ENCODE results near the gene ADAM15.

The ADAM15 gene

GRCh38 chr1:155050560-155051341 lies at the start of gene ADAM15:
Gene ADAM15 (plus strand): TSS chr1:155051316. CDS start chr1:155051387, 71 bp downstream.
- no peak for DNase-seq

DNA sequence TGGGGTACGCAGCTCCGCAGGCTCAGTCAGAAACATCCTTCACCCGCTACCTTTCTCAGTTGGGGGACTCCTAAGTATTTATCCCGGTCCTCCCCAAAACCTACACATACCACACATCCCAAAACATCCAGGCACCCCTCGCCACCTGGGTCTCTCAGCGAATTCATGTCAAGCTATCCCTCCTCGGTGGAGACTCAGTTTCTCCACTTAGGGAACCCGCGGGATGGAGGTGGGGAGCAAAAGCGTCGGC lies 49.8 kb upstream of the ADAM15 start:
- peak; percentile 61 for DNase-seq

- DNase-seq = peak; percentile 100
Observed at GRCh38 chr1:155001675-155002463, 49.2 kb upstream of the ADAM15 start.

- no peak for DNase-seq
Observed at GRCh38 chr1:155002464-155003226, 48.5 kb upstream of the ADAM15 start, which contains the start of gene ZBTB7B. Gene ZBTB7B (plus strand): TSS chr1:155002802. CDS start chr1:155014661, 11,859 bp downstream.

- no peak for DNase-seq
Observed at GRCh38 chr1:155003227-155003765, 47.8 kb upstream of the ADAM15 start.

DNA sequence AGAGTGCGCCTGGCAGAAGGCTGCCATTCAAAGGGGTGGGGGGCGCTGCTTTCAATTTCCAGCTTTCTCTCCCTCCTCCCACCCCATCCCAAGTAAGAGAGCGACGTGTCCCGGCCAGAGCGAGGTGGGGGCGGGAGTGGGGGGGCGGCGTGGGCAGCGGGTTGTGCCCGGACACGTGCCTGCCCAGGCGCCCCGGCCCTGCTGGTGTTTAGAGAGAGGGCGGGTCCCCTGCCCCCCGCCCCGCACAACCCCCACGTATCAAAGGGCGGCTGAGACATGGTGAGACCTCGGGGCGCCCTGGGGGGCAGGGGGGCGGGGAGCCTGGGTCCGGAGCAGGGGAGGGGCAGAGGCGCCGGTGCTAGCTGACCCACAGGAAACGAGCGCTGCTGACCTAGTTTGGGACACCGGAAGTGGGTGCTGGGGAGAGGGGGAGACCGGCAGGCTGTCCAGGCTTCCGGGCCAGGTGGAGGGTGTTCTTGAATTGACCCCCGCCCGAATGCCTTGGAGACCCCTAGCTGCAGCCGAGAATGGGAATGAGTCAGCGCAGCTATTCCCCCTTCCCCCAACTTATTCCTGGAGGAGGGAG lies 47.3 kb upstream of the ADAM15 start:
- DNase-seq = no peak

- no peak for DNase-seq
Observed at GRCh38 chr1:155004352-155005075, 46.6 kb upstream of the ADAM15 start.

DNA sequence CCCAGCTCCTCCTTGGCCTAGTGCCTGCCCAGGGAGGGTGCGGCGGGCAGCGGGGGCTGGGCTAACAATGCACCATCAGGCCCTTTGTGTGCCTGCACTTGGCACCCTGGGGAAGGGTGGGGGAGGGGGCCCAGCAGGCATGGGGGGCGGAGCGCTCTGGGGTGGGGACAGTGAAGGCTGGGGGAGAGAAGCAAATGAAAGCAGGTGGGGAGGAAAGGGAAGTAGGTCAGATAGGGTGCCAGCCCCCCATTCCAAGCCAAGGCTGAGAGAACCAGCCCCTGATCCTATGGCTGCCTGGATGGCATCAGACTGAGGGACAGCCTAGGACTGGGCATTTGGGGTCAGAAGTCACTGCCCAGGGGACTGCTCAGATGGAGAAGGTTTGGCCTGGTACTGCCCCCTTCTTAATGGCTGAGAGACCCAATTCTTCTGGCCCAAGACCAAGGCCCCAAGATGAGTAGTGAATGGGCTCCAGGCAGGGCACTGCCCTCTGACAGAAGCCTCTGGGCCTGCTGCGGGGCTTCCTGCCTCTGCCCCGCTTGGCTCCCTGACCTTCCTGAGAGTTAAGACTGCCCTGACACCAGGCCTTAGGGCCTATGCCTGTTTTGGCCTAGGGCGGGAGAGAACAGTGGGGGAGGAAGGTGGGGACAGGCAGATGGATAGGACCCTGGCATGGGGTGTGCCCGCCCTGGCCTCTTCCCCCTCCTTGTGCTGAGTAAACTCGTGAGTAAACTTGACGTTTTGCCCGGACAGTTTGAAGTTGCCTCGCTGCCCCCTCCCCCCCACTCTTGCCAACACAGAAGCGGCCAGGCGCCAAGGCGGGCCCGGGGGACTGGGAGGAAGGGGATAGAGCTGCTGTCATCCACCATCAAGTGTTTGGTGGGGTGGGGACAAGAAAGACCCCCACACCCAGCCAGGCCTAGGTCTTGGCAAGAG lies 45.8 kb upstream of the ADAM15 start:
- DNase-seq = no peak

GRCh38 chr1:155006601-155007101 lies 44.5 kb upstream of the ADAM15 start:
- no peak for DNase-seq

DNA sequence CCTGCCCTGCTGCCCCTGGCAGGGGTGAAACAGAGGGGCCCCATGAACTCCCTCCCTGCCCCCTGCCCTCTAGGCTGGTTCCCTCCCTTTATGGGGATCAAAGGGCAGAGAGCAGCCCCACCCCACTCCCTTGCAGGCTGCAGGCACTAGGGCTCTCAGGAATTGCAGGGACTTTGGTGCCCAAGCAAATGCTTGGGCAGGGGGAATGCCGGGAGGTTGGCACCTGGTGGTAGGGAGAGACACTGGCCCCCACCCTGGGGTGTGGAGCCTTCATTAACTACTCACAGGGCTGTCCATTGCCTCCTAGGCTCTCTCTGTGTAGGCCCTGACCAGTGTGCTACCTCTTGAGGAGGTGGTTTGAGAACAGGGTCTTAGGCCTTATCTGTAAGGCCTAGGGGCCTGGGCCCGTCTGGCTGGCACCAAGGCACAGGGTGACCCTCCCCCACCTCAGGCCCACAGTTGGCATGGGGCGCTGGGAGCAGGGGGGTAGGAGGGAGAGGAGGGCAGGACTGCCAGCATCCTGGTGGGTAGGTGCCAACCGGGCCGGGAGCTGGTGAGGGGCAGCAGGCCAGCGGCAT lies 43.8 kb upstream of the ADAM15 start:
- no peak for DNase-seq

DNA sequence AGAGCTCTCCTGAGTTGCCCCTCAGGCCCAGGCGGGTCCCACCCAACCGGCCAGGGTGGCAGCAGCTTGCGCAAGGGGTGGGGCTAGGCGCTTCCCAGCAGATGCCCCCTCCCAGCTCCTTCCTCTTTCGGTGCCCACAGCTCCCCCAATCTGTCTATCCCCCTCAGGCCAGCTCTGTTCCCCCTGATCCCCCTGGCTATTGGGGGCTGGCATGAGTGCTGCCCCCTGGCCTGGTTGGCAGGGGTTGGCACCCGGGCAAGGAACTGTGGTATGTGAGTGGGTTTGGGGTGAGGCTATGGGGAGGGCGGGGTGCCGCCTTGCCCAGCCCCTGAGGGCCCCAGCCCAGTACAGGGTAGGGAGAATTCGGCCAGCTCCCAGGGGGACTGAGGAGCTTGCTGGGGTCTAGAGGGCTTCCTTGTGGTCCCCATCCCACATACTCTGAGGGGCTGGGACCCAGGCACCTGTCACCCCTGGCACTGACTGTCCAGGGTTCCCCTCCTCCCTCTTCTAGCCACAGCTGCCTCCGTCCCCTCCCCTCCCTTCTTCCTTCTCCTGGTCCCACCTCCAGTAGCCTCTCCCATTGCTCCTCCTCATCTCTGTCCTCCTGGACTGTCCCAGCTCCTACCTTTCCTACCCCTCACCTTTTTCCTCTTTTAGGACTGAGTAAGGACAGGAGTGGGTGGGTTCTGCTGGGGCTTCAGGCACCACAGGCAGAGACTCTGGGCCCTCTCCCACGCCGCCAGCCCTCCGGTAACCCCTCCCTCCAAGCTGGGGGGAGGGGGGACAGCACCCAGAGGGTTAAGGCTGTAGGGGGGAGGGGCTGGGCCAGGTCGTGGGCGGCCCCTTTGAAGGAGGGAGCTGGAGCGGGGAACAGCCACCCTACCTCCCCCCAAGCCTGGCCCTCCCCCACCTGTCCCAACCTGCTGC lies 42.8 kb upstream of the ADAM15 start:
- DNase-seq = no peak

GRCh38 chr1:155009221-155009711 lies 41.9 kb upstream of the ADAM15 start:
- no peak for DNase-seq

GRCh38 chr1:155009742-155010141 lies 41.4 kb upstream of the ADAM15 start:
- no peak for DNase-seq

- no peak for DNase-seq
Observed at GRCh38 chr1:155010211-155010918, 40.8 kb upstream of the ADAM15 start.

DNA sequence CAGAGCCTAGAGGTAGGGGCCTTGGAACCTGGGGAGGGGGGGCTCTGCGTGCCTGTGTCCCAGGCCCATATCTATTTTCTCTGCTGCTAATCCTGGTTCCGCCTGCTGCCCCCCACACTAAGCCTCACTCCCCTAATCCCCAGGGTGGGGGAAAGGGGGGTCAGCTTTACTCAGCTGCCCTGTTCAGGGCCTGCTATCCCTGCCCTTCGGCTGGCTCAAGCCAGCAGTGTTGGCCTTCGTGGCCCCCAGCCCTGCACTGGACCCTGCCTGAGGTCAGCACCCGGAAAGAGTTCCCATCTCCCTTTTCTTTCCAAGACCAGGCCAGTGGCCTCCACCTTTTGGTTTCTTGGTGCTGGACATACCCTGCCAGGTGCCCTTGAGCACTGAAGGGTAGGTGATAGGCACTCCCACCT lies 40.1 kb upstream of the ADAM15 start:
- no peak for DNase-seq

GRCh38 chr1:155011437-155012025 lies 39.6 kb upstream of the ADAM15 start:
- DNase-seq = no peak

GRCh38 chr1:155012026-155012546 lies 39.0 kb upstream of the ADAM15 start:
- DNase-seq = peak; percentile 96
